ENCODE results near the gene SPO11. TPM values are rescaled to one million over a fixed set of nuclear protein-coding genes. Genes with fewer than 3 reads are reported as not detected.

Gene SPO11
- total RNA-seq, 2 experiments from 2014 or later, result not detected

- peaks cover 97% of the 10 kb centered on the region for H3K36me3 Mint-ChIP-seq (ENCODE audit: low read depth)
- Histone ChIP-seq H3K27ac (ENCODE audit: low read depth in 1 of 2, low read length in 2 of 2) (no peak overlapping the region), H3K4me3 (ENCODE audit: low read length) (no peak overlapping the region), H3K27me3 (ENCODE audit: control insufficient read depth in 1 of 2, insufficient read depth in 2 of 2, low read length in 2 of 2) (no peaks in the 10 kb centered on the region), H3K4me1 (ENCODE audit: insufficient read depth, low read length) (peaks cover 11% of the 10 kb centered on the region), H3K36me3 (ENCODE audit: insufficient read depth, low read length) (peaks cover 90% of the 10 kb centered on the region), H3K9me3 (ENCODE audit: control insufficient read depth in 1 of 2, insufficient read depth in 1 of 2, low read length in 2 of 2) (no peaks in the 10 kb centered on the region)
- H3K9me3 Mint-ChIP-seq, result no peaks in the 10 kb centered on the region
- ATAC-seq (ENCODE audit: poor library complexity) (no peak), DNase-seq (no peak)
- CTCF ChIA-PET, result no interaction called here
- peaks cover 29% of the 10 kb centered on the region for H3K4me1 Mint-ChIP-seq (ENCODE audit: low read depth)
- TF ChIP-seq CTCF (IDR thresholded peaks at IDR 0.05), result no peak
- H3K27ac Mint-ChIP-seq, result no peak overlapping the region
- no peak overlapping the region for H3K4me3 Mint-ChIP-seq
- POLR2A ChIA-PET, result no interaction called here
- H3K27me3 Mint-ChIP-seq, result no peaks in the 10 kb centered on the region
- intact Hi-C loops (cut with DNase I, micrococcal nuclease), result no loop called here
Observed at GRCh38 chr20:57371363-57371762, 41.8 kb downstream of the SPO11 start.

- POLR2A ChIA-PET, result no interaction called here
- no peak for TF ChIP-seq CTCF (IDR thresholded peaks at IDR 0.05)
- H3K27me3 Mint-ChIP-seq, result no peaks in the 10 kb centered on the region
Observed at GRCh38 chr20:57372157-57372556, 42.6 kb downstream of the SPO11 start.

GRCh38 chr20:57372581-57373350 lies 43.2 kb downstream of the SPO11 start:
- H3K27ac Mint-ChIP-seq, result no peak overlapping the region
- Histone ChIP-seq H3K9me3 (ENCODE audit: control insufficient read depth in 1 of 2, insufficient read depth in 1 of 2, low read length in 2 of 2) (no peaks in the 10 kb centered on the region), H3K27ac (ENCODE audit: low read depth in 1 of 2, low read length in 2 of 2) (no peak overlapping the region), H3K36me3 (ENCODE audit: insufficient read depth, low read length) (peaks cover 90% of the 10 kb centered on the region), H3K4me3 (ENCODE audit: low read length) (no peak overlapping the region), H3K4me1 (ENCODE audit: insufficient read depth, low read length) (peaks cover 11% of the 10 kb centered on the region), H3K27me3 (ENCODE audit: control insufficient read depth in 1 of 2, insufficient read depth in 2 of 2, low read length in 2 of 2) (no peaks in the 10 kb centered on the region)
- DNase-seq (no peak), ATAC-seq (ENCODE audit: poor library complexity) (no peak)
- H3K4me3 Mint-ChIP-seq, result no peak overlapping the region
- ChIA-PET CTCF (no interaction called here), POLR2A (no interaction called here)
- intact Hi-C loops (cut with DNase I, micrococcal nuclease), result no loop called here
- no peaks in the 10 kb centered on the region for H3K9me3 Mint-ChIP-seq
- TF ChIP-seq CTCF (IDR thresholded peaks at IDR 0.05), result no peak
- H3K36me3 Mint-ChIP-seq (ENCODE audit: low read depth), result peaks cover 97% of the 10 kb centered on the region
- no peaks in the 10 kb centered on the region for H3K27me3 Mint-ChIP-seq
- H3K4me1 Mint-ChIP-seq (ENCODE audit: low read depth), result peaks cover 29% of the 10 kb centered on the region

More at GRCh38 chr20:57372157-57372556, 42.6 kb downstream of the SPO11 start:
- H3K27ac ChIP-seq (ENCODE audit: low read depth in 1 of 2, low read length in 2 of 2), result no peak overlapping the region
- H3K36me3 Mint-ChIP-seq (ENCODE audit: low read depth), result peaks cover 97% of the 10 kb centered on the region
- no peak for ATAC-seq (ENCODE audit: poor library complexity)
- H3K36me3 ChIP-seq (ENCODE audit: insufficient read depth, low read length), result peaks cover 90% of the 10 kb centered on the region
- peaks cover 29% of the 10 kb centered on the region for H3K4me1 Mint-ChIP-seq (ENCODE audit: low read depth)
- no peak for DNase-seq
- H3K9me3 ChIP-seq (ENCODE audit: control insufficient read depth in 1 of 2, insufficient read depth in 1 of 2, low read length in 2 of 2), result no peaks in the 10 kb centered on the region
- no peak overlapping the region for H3K27ac Mint-ChIP-seq
- no peak overlapping the region for H3K4me3 ChIP-seq (ENCODE audit: low read length)
- intact Hi-C loops (cut with DNase I, micrococcal nuclease), result no loop called here
- peaks cover 11% of the 10 kb centered on the region for H3K4me1 ChIP-seq (ENCODE audit: insufficient read depth, low read length)
- H3K9me3 Mint-ChIP-seq, result no peaks in the 10 kb centered on the region
- no peak overlapping the region for H3K4me3 Mint-ChIP-seq
- no peaks in the 10 kb centered on the region for H3K27me3 ChIP-seq (ENCODE audit: control insufficient read depth in 1 of 2, insufficient read depth in 2 of 2, low read length in 2 of 2)
- CTCF ChIA-PET, result no interaction called here

Data from CD4-positive, alpha-beta T cell (primary cell).